ENCODE data around the gene COL5A3.

GRCh38 chr19:9989504-9989903, 20.8 kb downstream of the COL5A3 start:
- TF ChIP-seq EZH2 (IDR thresholded peaks at IDR 0.05; ENCODE audit: borderline replicate concordance, low read length): no peak
- no peak for TF ChIP-seq CTCF (IDR thresholded peaks at IDR 0.05; ENCODE audit: low read length)
